MCF 10A (cell line): Measurements from ENCODE around the gene GCSH. TPM values are rescaled to one million over a fixed set of nuclear protein-coding genes. Genes with fewer than 3 reads are reported as not detected.

Experiments
- BruUV-seq: library from RNA; stranded (reverse); fragments of 400-500 nt; replicated peaks from 2 replicates; lab custom pipeline; 2021; lab: Mats Ljungman, UMichigan
- CTCF ChIA-PET: fragments of 300-600 bp; sonication (Branson Sonifier 250); formaldehyde crosslinking; extraction: SDS; loops from one replicate; lab custom pipeline; 2021; ENCODE audit warnings: antibody characterized with exemption, inconsistent platforms; lab: Yijun Ruan, JAX
- POLR2A ChIA-PET: fragments of 300-600, 350-650 bp; sonication (Branson Sonifier 250); formaldehyde crosslinking; extraction: SDS; loops from one replicate; lab custom pipeline; 2020; ENCODE audit warnings: antibody characterized with exemption, inconsistent platforms; lab: Yijun Ruan, JAX
- DNase-seq: peaks from one replicate; pipeline ENCODE4 v3.0.0-alpha.2; 2018; ENCODE audit not compliant: unreplicated experiment
- H3K27ac Mint-ChIP-seq: one replicate; pipeline ENCODE4 v1.8.0; 2022; ENCODE audit warnings: mild to moderate bottlenecking, low read depth, mixed read lengths; ENCODE audit not compliant: unreplicated experiment
- H3K27me3 Mint-ChIP-seq: one replicate; pipeline ENCODE4 v1.8.0; 2022; ENCODE audit warnings: mixed read lengths; ENCODE audit not compliant: insufficient read depth, unreplicated experiment
- H3K36me3 Mint-ChIP-seq: one replicate; pipeline ENCODE4 v1.8.0; 2022; ENCODE audit warnings: mild to moderate bottlenecking, moderate library complexity, mixed read lengths; ENCODE audit not compliant: insufficient read depth, unreplicated experiment
- H3K4me1 Mint-ChIP-seq: one replicate; pipeline ENCODE4 v1.8.0; 2022; ENCODE audit warnings: mixed read lengths; ENCODE audit not compliant: insufficient read depth, unreplicated experiment
- H3K4me3 Mint-ChIP-seq: one replicate; pipeline ENCODE4 v1.8.0; 2022; ENCODE audit warnings: mild to moderate bottlenecking, moderate library complexity, mixed read lengths; ENCODE audit not compliant: unreplicated experiment
- H3K9me3 Mint-ChIP-seq: one replicate; pipeline ENCODE4 v1.8.0; 2022; ENCODE audit warnings: mixed read lengths; ENCODE audit not compliant: unreplicated experiment
- CTCF ChIP-seq: fragments of 200-600 bp; IDR thresholded peaks from one replicate; pipeline ENCODE4 v1.8.0; 2022; ENCODE audit warnings: antibody characterized with exemption, mild to moderate bottlenecking; ENCODE audit not compliant: unreplicated experiment
- intact Hi-C: fragments of 100-400 bp; cut with micrococcal nuclease; formaldehyde crosslinking; loops from 2 replicates; pipeline ENCODE4 v1.14.1; 2022
- total RNA-seq: library from RNA; stranded (reverse); gene quantifications from 2 replicates; pipeline ENCODE4 v1.2.3, GENCODE V29; 2022

Gene GCSH
- total RNA-seq, 1 experiment from 2014 or later = 68.4 TPM

- no peaks in the 10 kb centered on the region for H3K27me3 Mint-ChIP-seq
- H3K4me3 Mint-ChIP-seq = peak overlapping the region; percentile 63
- H3K9me3 Mint-ChIP-seq = no peaks in the 10 kb centered on the region
- DNase-seq = no peak
- peak overlapping the region; percentile 64 for H3K27ac Mint-ChIP-seq
- peaks cover 10% of the 10 kb centered on the region for H3K4me1 Mint-ChIP-seq
- intact Hi-C loops = loop anchor here (1.0 kb wide), 1 partner anchor 19 kb away; the partner anchor contains the start of gene C16orf46
- H3K36me3 Mint-ChIP-seq = no peaks in the 10 kb centered on the region
- POLR2A ChIA-PET = interaction anchor here (0.7 to 1.2 kb wide), 2 partner anchors 62 to 84 kb away, joined by 3 read pairs; no protein-coding TSS in a partner anchor
- BruUV-seq = no TSS peak
- CTCF ChIA-PET = interaction anchor here (0.6 to 0.8 kb wide), 3 partner anchors 46 to 216 kb away, joined by 3 to 5 read pairs (median 3); no protein-coding TSS in a partner anchor
- no peak for TF ChIP-seq CTCF
Measured at GRCh38 chr16:81096715-81097208, 567 bp upstream of the GCSH start.

GRCh38 chr16:81095653-81095952 lies 592 bp downstream of the GCSH start:
- Mint-ChIP-seq H3K9me3 (no peaks in the 10 kb centered on the region), H3K4me1 (peaks cover 10% of the 10 kb centered on the region), H3K4me3 (peak overlapping the region; percentile 63), H3K27me3 (no peaks in the 10 kb centered on the region), H3K27ac (no peak overlapping the region), H3K36me3 (no peaks in the 10 kb centered on the region)
- no peak for DNase-seq
- intact Hi-C loops = no loop called here
- ChIA-PET POLR2A (interaction anchor here (0.6 to 1.9 kb wide), 4 partner anchors 7 to 1969 kb away, joined by 3 to 23 read pairs (median 4); partner anchors contain the start of gene C16orf46), CTCF (interaction anchor here (1.1 kb wide), 1 partner anchor 14 kb away, joined by 3 read pairs; no protein-coding TSS in a partner anchor)
- TF ChIP-seq CTCF = no peak
- BruUV-seq = no TSS peak

GRCh38 chr16:81094771-81095251 lies 1.4 kb downstream of the GCSH start:
- BruUV-seq = no TSS peak
- ChIA-PET POLR2A (interaction anchor here (0.6 to 1.9 kb wide), 7 partner anchors 8 to 738 kb away, joined by 3 to 23 read pairs (median 4); partner anchors contain the start of genes ATMIN, BCO1 and C16orf46), CTCF (interaction anchor here (0.6 to 1.1 kb wide), 3 partner anchors 13 to 1723 kb away, joined by 3 to 4 read pairs (median 4); no protein-coding TSS in a partner anchor)
- no peak for TF ChIP-seq CTCF
- Mint-ChIP-seq H3K36me3 (peaks cover 5% of the 10 kb centered on the region), H3K4me1 (peaks cover 10% of the 10 kb centered on the region), H3K27me3 (no peaks in the 10 kb centered on the region), H3K4me3 (peak overlapping the region; percentile 63), H3K9me3 (no peaks in the 10 kb centered on the region), H3K27ac (no peak overlapping the region)
- peak; percentile 17 for DNase-seq
- intact Hi-C loops = no loop called here

GRCh38 chr16:81088836-81089235 lies 7.4 kb downstream of the GCSH start:
- Mint-ChIP-seq H3K27ac (no peak overlapping the region), H3K36me3 (peaks cover 24% of the 10 kb centered on the region), H3K4me1 (peaks cover 10% of the 10 kb centered on the region), H3K9me3 (no peaks in the 10 kb centered on the region), H3K4me3 (no peak overlapping the region), H3K27me3 (no peaks in the 10 kb centered on the region)
- BruUV-seq = no TSS peak
- intact Hi-C loops = no loop called here
- TF ChIP-seq CTCF = no peak
- CTCF ChIA-PET = interaction anchor here (1.1 kb wide), 1 partner anchor 84 kb away, joined by 3 read pairs; no protein-coding TSS in a partner anchor
- POLR2A ChIA-PET = interaction anchor here (0.7 kb wide), 1 partner anchor 95 kb away, joined by 3 read pairs; no protein-coding TSS in a partner anchor
- DNase-seq = no peak
